Breast epithelium (tissue), 3 donors: ENCODE data around the gene ZNF765.

Source experiments
- POLR2A ChIP-seq: fragments of 450-650 bp; IDR thresholded peaks from one replicate; pipeline ENCODE4 v1.6.1; 2016; ENCODE audit warnings: antibody characterized with exemption, mild to moderate bottlenecking, moderate library complexity
- POLR2AphosphoS5 ChIP-seq, 3 donors: sonication (generic); formaldehyde crosslinking; IDR thresholded peaks; one replicate each; pipeline ENCODE4 v1.6.1; 2017; ENCODE audit warnings: antibody characterized with exemption in 3 of 3
- TF ChIP-seq, protein P1 (sequence below), 3 donors: fragments of 450-650 bp; IDR thresholded peaks; one replicate each; pipeline ENCODE4 v1.5.1; 2016 to 2017; ENCODE audit warnings: antibody characterized with exemption in 3 of 3, mild to moderate bottlenecking in 3 of 3, moderate library complexity in 3 of 3

DNA sequence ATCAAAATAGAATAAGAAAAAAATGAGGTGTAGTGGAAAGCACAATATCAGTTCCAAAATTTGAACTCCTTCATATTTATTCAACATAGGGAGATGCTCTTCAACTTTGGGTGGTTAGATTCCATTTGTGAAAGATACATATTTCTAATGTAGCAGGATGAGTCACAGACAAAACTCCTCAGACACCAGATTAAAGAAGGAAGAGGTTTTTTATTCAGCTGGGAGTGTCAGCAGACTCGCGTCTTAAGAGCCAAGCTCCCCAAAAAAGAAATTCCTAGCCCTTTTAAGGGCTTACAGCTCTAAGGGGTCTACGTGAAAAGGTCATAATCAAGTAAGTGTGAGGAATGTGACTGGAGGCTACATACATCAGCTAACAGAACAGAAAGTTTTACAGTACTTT lies 6.8 kb upstream of the ZNF765 start:
- TF ChIP-seq, protein P1, sequence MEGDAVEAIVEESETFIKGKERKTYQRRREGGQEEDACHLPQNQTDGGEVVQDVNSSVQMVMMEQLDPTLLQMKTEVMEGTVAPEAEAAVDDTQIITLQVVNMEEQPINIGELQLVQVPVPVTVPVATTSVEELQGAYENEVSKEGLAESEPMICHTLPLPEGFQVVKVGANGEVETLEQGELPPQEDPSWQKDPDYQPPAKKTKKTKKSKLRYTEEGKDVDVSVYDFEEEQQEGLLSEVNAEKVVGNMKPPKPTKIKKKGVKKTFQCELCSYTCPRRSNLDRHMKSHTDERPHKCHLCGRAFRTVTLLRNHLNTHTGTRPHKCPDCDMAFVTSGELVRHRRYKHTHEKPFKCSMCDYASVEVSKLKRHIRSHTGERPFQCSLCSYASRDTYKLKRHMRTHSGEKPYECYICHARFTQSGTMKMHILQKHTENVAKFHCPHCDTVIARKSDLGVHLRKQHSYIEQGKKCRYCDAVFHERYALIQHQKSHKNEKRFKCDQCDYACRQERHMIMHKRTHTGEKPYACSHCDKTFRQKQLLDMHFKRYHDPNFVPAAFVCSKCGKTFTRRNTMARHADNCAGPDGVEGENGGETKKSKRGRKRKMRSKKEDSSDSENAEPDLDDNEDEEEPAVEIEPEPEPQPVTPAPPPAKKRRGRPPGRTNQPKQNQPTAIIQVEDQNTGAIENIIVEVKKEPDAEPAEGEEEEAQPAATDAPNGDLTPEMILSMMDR (IDR thresholded peaks at IDR 0.05) = no peak
- no peak for TF ChIP-seq POLR2AphosphoS5 (IDR thresholded peaks at IDR 0.05)
- no peak for TF ChIP-seq POLR2A
